ENCODE measurements around the gene MAGEB6.
"Not testable (repeated sequence)": the region's sequence is repeated elsewhere in the genome, so short reads cannot be mapped to it uniquely, and the experiment has no call there.

MAGEB6 gene

GRCh38 chrX:26192204-26192603 lies at the start of gene MAGEB6:
Gene MAGEB6, plus strand, starts transcription at chrX:26192440. Its CDS starts 1,407 bp downstream, at chrX:26193847.
- no peak for DNase-seq (ENCODE audit: low read depth in 2 of 2)

GRCh38 chrX:26146024-26146423 lies 46.2 kb upstream of the MAGEB6 start:
- no peak for DNase-seq (ENCODE audit: low read depth in 2 of 2)

- no peak for DNase-seq (ENCODE audit: low read depth in 2 of 2)
Observed at GRCh38 chrX:26160301-26160700, 31.9 kb upstream of the MAGEB6 start, which contains the start of gene MAGEB6B. Gene MAGEB6B, plus strand, starts transcription at chrX:26160601. Its CDS starts 0 bp downstream, at chrX:26160601.

GRCh38 chrX:26203561-26203960 lies 11.3 kb downstream of the MAGEB6 start:
- DNase-seq (ENCODE audit: low read depth in 2 of 2) = no peak

GRCh38 chrX:26204717-26205116 lies 12.5 kb downstream of the MAGEB6 start:
- not testable (repeated sequence) for DNase-seq (ENCODE audit: low read depth in 2 of 2)

GRCh38 chrX:26208012-26208411 lies 15.8 kb downstream of the MAGEB6 start:
- no peak for DNase-seq (ENCODE audit: low read depth in 2 of 2)

GRCh38 chrX:26215869-26216268 lies 23.6 kb downstream of the MAGEB6 start, which contains the start of gene MAGEB5:
Gene MAGEB5, plus strand, starts transcription at chrX:26216169. Its CDS starts 1,133 bp downstream, at chrX:26217302.
- no peak for DNase-seq (ENCODE audit: low read depth in 2 of 2)

GRCh38 chrX:26219351-26219750 lies 27.1 kb downstream of the MAGEB6 start:
- DNase-seq (ENCODE audit: low read depth in 2 of 2) = no peak

GRCh38 chrX:26234177-26234576 lies 41.9 kb downstream of the MAGEB6 start:
- no peak for DNase-seq (ENCODE audit: low read depth in 2 of 2)
